Measurements from ENCODE around the gene SCN10A.

SCN10A gene

GRCh38 chr3:38647217-38647970 lies 168.6 kb downstream of the SCN10A start:
- no peak for TF ChIP-seq ZNF274 (IDR thresholded peaks at IDR 0.05; ENCODE audit: low read depth, low read length)
- H3K4me3 ChIP-seq (ENCODE audit: low read length) = no peak overlapping the region

Measured in GM08714 (cell line).